GM23248 (cell line): ENCODE results near the gene SCYGR8.

Experiments
- EZH2 ChIP-seq: fragments of 200-600 bp; sonication (generic); IDR thresholded peaks from 2 replicates; pipeline ENCODE4 v1.6.1; 2018; ENCODE audit warnings: antibody characterized with exemption, mild to moderate bottlenecking; ENCODE audit not compliant: insufficient read depth, poor library complexity, severe bottlenecking
- EZH2phosphoT487 ChIP-seq: fragments of 200-600 bp; sonication (generic); IDR thresholded peaks from 2 replicates; pipeline ENCODE4 v1.6.1; 2018; ENCODE audit warnings: antibody characterized with exemption, moderate library complexity, mild to moderate bottlenecking, low read depth; ENCODE audit not compliant: insufficient read depth

- TF ChIP-seq EZH2 (no peak), EZH2phosphoT487 (no peak)
Observed at GRCh38 chr2:227766373-227766883, 20.7 kb downstream of the SCYGR8 start.
